HepG2 (cell line): ENCODE data around the gene MGA. TPM values are rescaled to one million over a fixed set of nuclear protein-coding genes. Genes with fewer than 3 reads are reported as not detected.

Experiments
- ATAC-seq: fragments of 200-7000 bp; cut with Tn5 transposase; 3 replicates; pipeline ENCODE4 v1.9.1; 2020; ENCODE audit warnings: mild to moderate bottlenecking, moderate library complexity
- BruUV-seq: library from RNA; stranded (reverse); fragments of 400-500 nt; replicated peaks from 2 replicates; lab custom pipeline; 2021; lab: Mats Ljungman, UMichigan
- CTCF ChIA-PET: fragments of 300-600 bp; formaldehyde crosslinking; extraction: SDS; loops from one replicate; lab custom pipeline; 2021; ENCODE audit warnings: low total read pairs, inconsistent platforms, low intra/inter-chr PET ratio; lab: Yijun Ruan, JAX
- POLR2A ChIA-PET: fragments of 350-600 bp; sonication (Branson Sonifier 250); formaldehyde crosslinking; loops from one replicate; lab custom pipeline; 2020; ENCODE audit warnings: antibody characterized with exemption, inconsistent platforms; lab: Yijun Ruan, JAX
- DNase-seq: peaks from one replicate; pipeline ENCODE4 v3.0.0-alpha.2; 2015; ENCODE audit warnings: low spot score
- FAIRE-seq: peaks from 3 replicates; lab custom pipeline; 2011; peaks lifted over from hg19 to GRCh38; lab: Jason Lieb, UNC
- H2AFZ ChIP-seq: one replicate; pipeline ENCODE4 v1.6.1; 2011; ENCODE audit warnings: low read length, inconsistent platforms
- H3K27ac ChIP-seq: fragments of 300-600 bp; 3 replicates; pipeline ENCODE4 v1.8.0; 2011; ENCODE audit warnings: mixed run types, mild to moderate bottlenecking, mixed read lengths, low read length, inconsistent platforms; ENCODE audit not compliant: insufficient read depth; ENCODE audit errors: extremely low read length
- H3K27me3 ChIP-seq, 2 experiments: fragments of 200-600 bp in 1 of 2; 2 replicates in 1 of 2; 3 replicates in 1 of 2; pipeline versions ENCODE4 v1.6.0 to v1.8.0; 2011; ENCODE audit warnings: low read length in 2 of 2, mild to moderate bottlenecking in 2 of 2, moderate library complexity in 2 of 2, inconsistent platforms in 1 of 2; ENCODE audit not compliant: insufficient read depth in 2 of 2, control insufficient read depth in 1 of 2
- H3K36me3 ChIP-seq, 2 experiments: fragments of 200-600 bp in 1 of 2; replicated peaks in 1 of 2; 2 replicates in 1 of 2; 3 replicates in 1 of 2; pipeline versions ENCODE4 v1.5.1 to v1.8.0; 2011; ENCODE audit warnings: low read length in 2 of 2, inconsistent platforms in 1 of 2; ENCODE audit not compliant: insufficient read depth in 2 of 2, control insufficient read depth in 1 of 2
- H3K4me1 ChIP-seq: 2 replicates; pipeline ENCODE4 v1.5.1; 2012; ENCODE audit warnings: low read length, inconsistent platforms; ENCODE audit not compliant: insufficient read depth
- H3K4me2 ChIP-seq: 2 replicates; pipeline ENCODE4 v1.6.0; 2011; ENCODE audit warnings: low read depth, low read length, inconsistent platforms
- H3K4me3 ChIP-seq, 3 experiments: fragments of 200-600 bp in 1 of 3; sonication (generic), shearing (Covaris generic) in 1 of 3; replicated peaks in 1 of 3; 2 replicates each; pipeline ENCODE4 v1.5.1; 2011 to 2016; ENCODE audit warnings: low read length in 3 of 3, inconsistent platforms in 2 of 3, low read depth in 2 of 3, mild to moderate bottlenecking in 2 of 3, control low read depth in 1 of 3, mixed read lengths in 1 of 3; ENCODE audit not compliant: insufficient read depth in 1 of 3
- H3K79me2 ChIP-seq: one replicate; pipeline ENCODE4 v1.6.1; 2011; ENCODE audit warnings: low read length, inconsistent platforms; ENCODE audit not compliant: insufficient read depth
- H3K9ac ChIP-seq: 2 replicates; pipeline ENCODE4 v1.6.0; 2011; ENCODE audit warnings: mild to moderate bottlenecking, low read depth, low read length, inconsistent platforms; ENCODE audit not compliant: insufficient read depth
- H3K9me3 ChIP-seq: 2 replicates; pipeline ENCODE4 v1.5.1; 2012; ENCODE audit warnings: mild to moderate bottlenecking, low read length
- H4K20me1 ChIP-seq: 2 replicates; pipeline ENCODE4 v1.6.0; 2011; ENCODE audit warnings: inconsistent platforms, mild to moderate bottlenecking, low read length, moderate library complexity; ENCODE audit not compliant: insufficient read depth
- AGO2 ChIP-seq: fragments of 200-400 bp; formaldehyde crosslinking; optimal IDR thresholded peaks from 2 replicates; pipeline ENCODE3; 2017; ENCODE audit warnings: mild to moderate bottlenecking, low read depth, low read length, moderate library complexity
- ETV5 ChIP-seq: IDR thresholded peaks from 2 replicates; pipeline ENCODE4 v1.6.1; 2018; ENCODE audit warnings: missing biosample characterization, missing genetic modification reagents, inconsistent platforms, borderline replicate concordance
- HMG20B ChIP-seq: conservative IDR thresholded peaks from 2 replicates; pipeline ENCODE4 v1.6.1; 2016; ENCODE audit warnings: missing genetic modification reagents, missing compliant biosample characterization
- HNF1A ChIP-seq, 2 experiments: sonication (generic) in 1 of 2; formaldehyde crosslinking in 1 of 2; IDR thresholded peaks; 2 replicates each; pipeline versions ENCODE4 v1.4.0 to v1.6.1; 2016 to 2020; ENCODE audit warnings: borderline replicate concordance in 1 of 2, low read depth in 1 of 2, mild to moderate bottlenecking in 1 of 2, missing genetic modification reagents in 1 of 2
- HNF4G ChIP-seq, 2 experiments: sonication (generic) in 1 of 2; formaldehyde crosslinking in 1 of 2; IDR thresholded peaks; 2 replicates each; pipeline versions ENCODE4 v1.4.0 to v1.6.1; 2011 to 2020; ENCODE audit warnings: borderline replicate concordance in 2 of 2, low read depth in 2 of 2, mild to moderate bottlenecking in 2 of 2, low read length in 1 of 2, missing genetic modification reagents in 1 of 2, moderate library complexity in 1 of 2
- NR2C2 ChIP-seq: sonication (generic); formaldehyde crosslinking; IDR thresholded peaks from 2 replicates; pipeline ENCODE4 v1.4.0; 2020; ENCODE audit warnings: missing genetic modification reagents, mild to moderate bottlenecking, moderate library complexity, borderline replicate concordance
- NR2F6 ChIP-seq, 2 experiments: IDR thresholded peaks; 2 replicates each; pipeline ENCODE4 v1.6.1; 2016; ENCODE audit warnings: antibody characterized with exemption in 1 of 2, mild to moderate bottlenecking in 1 of 2
- SNAI1 ChIP-seq: sonication (generic); formaldehyde crosslinking; IDR thresholded peaks from 2 replicates; pipeline ENCODE4 v1.5.0; 2020; ENCODE audit warnings: mild to moderate bottlenecking, missing genetic modification reagents, borderline replicate concordance
- ZNF256 ChIP-seq: sonication (generic); formaldehyde crosslinking; conservative IDR thresholded peaks from 2 replicates; pipeline ENCODE4 v1.4.0; 2020; ENCODE audit warnings: missing genetic modification reagents
- ZNF652 ChIP-seq: IDR thresholded peaks from 2 replicates; pipeline ENCODE4 v1.6.1; 2016; ENCODE audit warnings: low read depth, borderline replicate concordance
- WGBS: methylation state at CpG from one replicate; pipeline ENCODE4 v1.1.6; 2017; ENCODE audit warnings: low lambda C conversion rate; 5-methylcytosine and 5-hydroxymethylcytosine counted together
- in situ Hi-C: cut with HindIII; loops from 2 replicates; pipeline ENCODE4 v1.10.0; 2017; ENCODE audit warnings: low pct_unique_long_range_greater_than_20kb; ENCODE audit not compliant: extremely low pct_ligation_motif_present
- intact Hi-C: fragments of 100-400 bp; cut with micrococcal nuclease; formaldehyde crosslinking; loops from one replicate; pipeline ENCODE4 v1.10.0; 2022; ENCODE audit not compliant: unreplicated experiment
- polyA plus RNA-seq, 8 experiments: library from polyadenylated mRNA; depleted of rRNA in 3 of 8; stranded (reverse) in 7 of 8; unstranded in 1 of 8; fragments of >200 nt; fragmentation: Illumina TruSeq in 4 of 8; extraction: Trizol in 4 of 8; gene quantifications; 2 replicates each; pipeline versions ENCODE4 v1.2.1 to v1.2.3, GENCODE V29; 2011 to 2016; ENCODE audit warnings: low read depth in 4 of 8, missing spikeins in 1 of 8, mixed read lengths in 1 of 8; ENCODE audit not compliant: insufficient read depth in 1 of 8
- total RNA-seq, 5 experiments: library from RNA; depleted of rRNA; stranded (reverse); fragments of >200 nt; fragmentation: Illumina TruSeq; extraction: Trizol; gene quantifications; 2 replicates each; pipeline ENCODE4 v1.2.3, GENCODE V29; 2016; ENCODE audit warnings: low read depth in 1 of 5
- TF ChIP-seq, protein P1 (sequence below): IDR thresholded peaks from 2 replicates; pipeline ENCODE4 v1.4.0; 2020; ENCODE audit warnings: mild to moderate bottlenecking, missing genetic modification reagents
- TF ChIP-seq, protein P2 (sequence below): sonication (generic); formaldehyde crosslinking; conservative IDR thresholded peaks from 2 replicates; pipeline ENCODE4 v1.8.0; 2022; ENCODE audit warnings: mild to moderate bottlenecking, moderate library complexity, missing genetic modification reagents

MGA gene
- total and polyA plus RNA-seq, 2 of the 13 experiments (the other 11 are each of a cell fraction or from before 2014, with no cell fraction given), result 5.3 to 59.0 TPM

GRCh38 chr15:41647262-41647661 lies 12.9 kb upstream of the MGA start (continued):
- TF ChIP-seq HNF1A (IDR thresholded peaks at IDR 0.05; ENCODE audit: low read depth) (no peak), HNF1A (CRISPR knock-in tag; IDR thresholded peaks at IDR 0.05; ENCODE audit: borderline replicate concordance) (no peak), SNAI1 (CRISPR knock-in tag) (no peak), AGO2 (no peak), HMG20B (CRISPR knock-in tag) (no peak), ETV5 (no peak)

DNA sequence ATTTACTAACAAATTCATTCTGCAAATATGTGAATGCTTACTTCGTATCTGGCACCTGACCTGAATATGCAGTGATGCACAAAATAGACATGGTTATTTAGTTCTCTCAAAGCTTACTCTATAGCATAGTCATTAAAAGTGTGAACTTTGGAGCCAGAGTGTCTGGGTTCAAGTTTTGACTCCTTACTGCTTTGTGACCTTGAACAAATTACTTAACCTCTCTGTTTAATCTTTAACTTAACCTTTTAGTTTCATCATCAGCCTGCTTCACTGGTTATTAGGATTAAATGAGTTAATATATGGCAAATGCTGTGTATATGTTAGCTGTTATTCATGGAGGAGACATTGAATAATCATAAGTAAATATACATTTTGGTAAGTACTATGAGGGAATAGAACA lies 12.1 kb upstream of the MGA start:
- H3K27me3 ChIP-seq, result no peaks in the 10 kb centered on the region
- ATAC-seq (no peak), DNase-seq (peak; percentile 50), FAIRE-seq (peak; percentile 75)
- peaks cover 36% of the 10 kb centered on the region for H3K4me1 ChIP-seq
- H2AFZ ChIP-seq, result no peak overlapping the region
- in situ Hi-C loops, result no loop called here
- WGBS, result 79% methylated on average over 1 of the region's 1 CpG
- no peak overlapping the region for H3K4me3 ChIP-seq
- intact Hi-C loops, result no loop called here
- peaks cover 58% of the 10 kb centered on the region for H3K79me2 ChIP-seq
- H3K9ac ChIP-seq, result no peak overlapping the region
- peak overlapping the region; percentile 37 for H3K4me2 ChIP-seq
- ChIA-PET POLR2A (interaction anchor here (0.7 to 1.8 kb wide), 2 partner anchors 12 to 27 kb away, joined by 3 to 5 read pairs; partner anchors contain the start of gene MGA), CTCF (no interaction called here)
- H4K20me1 ChIP-seq, result no peaks in the 10 kb centered on the region
- H3K27ac ChIP-seq, result peak overlapping the region; percentile 13
- H3K9me3 ChIP-seq, result no peaks in the 10 kb centered on the region
- no TSS peak for BruUV-seq
- H3K36me3 ChIP-seq, result no peaks in the 10 kb centered on the region
- TF ChIP-seq, protein P1, sequence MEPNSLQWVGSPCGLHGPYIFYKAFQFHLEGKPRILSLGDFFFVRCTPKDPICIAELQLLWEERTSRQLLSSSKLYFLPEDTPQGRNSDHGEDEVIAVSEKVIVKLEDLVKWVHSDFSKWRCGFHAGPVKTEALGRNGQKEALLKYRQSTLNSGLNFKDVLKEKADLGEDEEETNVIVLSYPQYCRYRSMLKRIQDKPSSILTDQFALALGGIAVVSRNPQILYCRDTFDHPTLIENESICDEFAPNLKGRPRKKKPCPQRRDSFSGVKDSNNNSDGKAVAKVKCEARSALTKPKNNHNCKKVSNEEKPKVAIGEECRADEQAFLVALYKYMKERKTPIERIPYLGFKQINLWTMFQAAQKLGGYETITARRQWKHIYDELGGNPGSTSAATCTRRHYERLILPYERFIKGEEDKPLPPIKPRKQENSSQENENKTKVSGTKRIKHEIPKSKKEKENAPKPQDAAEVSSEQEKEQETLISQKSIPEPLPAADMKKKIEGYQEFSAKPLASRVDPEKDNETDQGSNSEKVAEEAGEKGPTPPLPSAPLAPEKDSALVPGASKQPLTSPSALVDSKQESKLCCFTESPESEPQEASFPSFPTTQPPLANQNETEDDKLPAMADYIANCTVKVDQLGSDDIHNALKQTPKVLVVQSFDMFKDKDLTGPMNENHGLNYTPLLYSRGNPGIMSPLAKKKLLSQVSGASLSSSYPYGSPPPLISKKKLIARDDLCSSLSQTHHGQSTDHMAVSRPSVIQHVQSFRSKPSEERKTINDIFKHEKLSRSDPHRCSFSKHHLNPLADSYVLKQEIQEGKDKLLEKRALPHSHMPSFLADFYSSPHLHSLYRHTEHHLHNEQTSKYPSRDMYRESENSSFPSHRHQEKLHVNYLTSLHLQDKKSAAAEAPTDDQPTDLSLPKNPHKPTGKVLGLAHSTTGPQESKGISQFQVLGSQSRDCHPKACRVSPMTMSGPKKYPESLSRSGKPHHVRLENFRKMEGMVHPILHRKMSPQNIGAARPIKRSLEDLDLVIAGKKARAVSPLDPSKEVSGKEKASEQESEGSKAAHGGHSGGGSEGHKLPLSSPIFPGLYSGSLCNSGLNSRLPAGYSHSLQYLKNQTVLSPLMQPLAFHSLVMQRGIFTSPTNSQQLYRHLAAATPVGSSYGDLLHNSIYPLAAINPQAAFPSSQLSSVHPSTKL (CRISPR knock-in tag), result peak; percentile 50
- TF ChIP-seq ZNF256 (CRISPR knock-in tag), result no peak
- peak; percentile 32; the same call in 1 of the 2 replicates for TF ChIP-seq NR2C2 (CRISPR knock-in tag)
- TF ChIP-seq NR2F6 (IDR thresholded peaks at IDR 0.05), result peak; percentile 63
- peak; percentile 60 for TF ChIP-seq NR2F6 (CRISPR knock-in tag; IDR thresholded peaks at IDR 0.05)
- TF ChIP-seq ZNF652 (CRISPR knock-in tag), result no peak
- TF ChIP-seq, protein P2, sequence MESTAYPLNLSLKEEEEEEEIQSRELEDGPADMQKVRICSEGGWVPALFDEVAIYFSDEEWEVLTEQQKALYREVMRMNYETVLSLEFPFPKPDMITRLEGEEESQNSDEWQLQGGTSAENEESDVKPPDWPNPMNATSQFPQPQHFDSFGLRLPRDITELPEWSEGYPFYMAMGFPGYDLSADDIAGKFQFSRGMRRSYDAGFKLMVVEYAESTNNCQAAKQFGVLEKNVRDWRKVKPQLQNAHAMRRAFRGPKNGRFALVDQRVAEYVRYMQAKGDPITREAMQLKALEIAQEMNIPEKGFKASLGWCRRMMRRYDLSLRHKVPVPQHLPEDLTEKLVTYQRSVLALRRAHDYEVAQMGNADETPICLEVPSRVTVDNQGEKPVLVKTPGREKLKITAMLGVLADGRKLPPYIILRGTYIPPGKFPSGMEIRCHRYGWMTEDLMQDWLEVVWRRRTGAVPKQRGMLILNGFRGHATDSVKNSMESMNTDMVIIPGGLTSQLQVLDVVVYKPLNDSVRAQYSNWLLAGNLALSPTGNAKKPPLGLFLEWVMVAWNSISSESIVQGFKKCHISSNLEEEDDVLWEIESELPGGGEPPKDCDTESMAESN (CRISPR knock-in tag), result no peak
- peak; percentile 40; the same call in 1 of the 2 replicates for TF ChIP-seq HNF4G (IDR thresholded peaks at IDR 0.05; ENCODE audit: borderline replicate concordance, low read depth, low read length)
- no peak for TF ChIP-seq HNF4G (CRISPR knock-in tag; IDR thresholded peaks at IDR 0.05; ENCODE audit: borderline replicate concordance, low read depth)
